DND-41 (cell line): ENCODE results near the gene CELF1.

Experiments used
- ATAC-seq: fragments of 200-7000 bp; cut with Tn5 transposase; 3 replicates; pipeline ENCODE4 v1.9.1; 2021; ENCODE audit warnings: low read depth; ENCODE audit not compliant: insufficient read depth
- DNase-seq: peaks from one replicate; pipeline ENCODE4 v3.0.0-alpha.2; 2020
- H2AFZ ChIP-seq: 2 replicates; pipeline ENCODE4 v1.6.0; 2012; ENCODE audit warnings: low read depth, low read length
- H3K27ac ChIP-seq: 2 replicates; pipeline ENCODE4 v1.5.1; 2012; ENCODE audit warnings: low read length, inconsistent platforms
- H3K27me3 ChIP-seq: fragments of 200-600 bp; sonication (generic); 2 replicates; pipeline ENCODE4 v1.6.0; 2012; ENCODE audit warnings: low read length, mild to moderate bottlenecking, inconsistent platforms; ENCODE audit not compliant: insufficient read depth, poor library complexity
- H3K36me3 ChIP-seq: 2 replicates; pipeline ENCODE4 v1.5.1; 2012; ENCODE audit warnings: low read length, inconsistent platforms; ENCODE audit not compliant: insufficient read depth
- H3K4me1 ChIP-seq: 2 replicates; pipeline ENCODE4 v1.5.1; 2012; ENCODE audit warnings: mild to moderate bottlenecking, low read length; ENCODE audit not compliant: insufficient read depth
- H3K4me2 ChIP-seq: 2 replicates; pipeline ENCODE4 v1.6.0; 2012; ENCODE audit warnings: mild to moderate bottlenecking, moderate library complexity, low read length, inconsistent platforms; ENCODE audit not compliant: insufficient read depth
- H3K4me3 ChIP-seq, 2 experiments: fragments of 200-600 bp in 1 of 2; shearing (Covaris generic) in 1 of 2; 2 replicates each; pipeline ENCODE4 v1.5.1; 2012 to 2016; ENCODE audit warnings: inconsistent platforms in 2 of 2, low read length in 2 of 2, mild to moderate bottlenecking in 2 of 2, low read depth in 1 of 2, moderate library complexity in 1 of 2
- H3K79me2 ChIP-seq: 2 replicates; pipeline ENCODE4 v1.6.0; 2012; ENCODE audit warnings: low read length, inconsistent platforms; ENCODE audit not compliant: insufficient read depth
- H3K9ac ChIP-seq: 2 replicates; pipeline ENCODE4 v1.6.0; 2012; ENCODE audit warnings: low read depth, mild to moderate bottlenecking, inconsistent platforms, low read length, moderate library complexity
- H3K9me3 ChIP-seq: 2 replicates; pipeline ENCODE4 v1.5.1; 2012; ENCODE audit warnings: low read length, moderate library complexity, mild to moderate bottlenecking, inconsistent platforms; ENCODE audit not compliant: insufficient read depth, severe bottlenecking
- H4K20me1 ChIP-seq: 2 replicates; pipeline ENCODE4 v1.6.0; 2012; ENCODE audit warnings: low read length; ENCODE audit not compliant: insufficient read depth
- EZH2 ChIP-seq: IDR thresholded peaks from 3 replicates; pipeline ENCODE4 v1.6.1; 2012; ENCODE audit warnings: borderline replicate concordance, low read depth, mild to moderate bottlenecking, moderate library complexity, low read length, inconsistent platforms; ENCODE audit not compliant: severe bottlenecking
- TF ChIP-seq, protein P1 (sequence below): IDR thresholded peaks from 2 replicates; pipeline ENCODE4 v1.5.1; 2012; ENCODE audit warnings: borderline replicate concordance, low read length, moderate library complexity, mild to moderate bottlenecking; ENCODE audit not compliant: poor library complexity, severe bottlenecking; ENCODE audit errors: extremely low read depth

CELF1 gene

GRCh38 chr11:47552566-47553405 lies at the start of gene CELF1:
Gene CELF1, minus strand, starts transcription at chr11:47553132. Its CDS starts 53,609 bp downstream, at chr11:47499523.
- Histone ChIP-seq H3K4me1 (peaks cover 47% of the 10 kb centered on the region), H3K9ac (peak within 1 kb of the TSS; percentile 71), H3K36me3 (peaks cover 20% of the 10 kb centered on the region), H3K9me3 (no peaks in the 10 kb centered on the region), H3K79me2 (peaks cover 60% of the 10 kb centered on the region), H2AFZ (peak within 1 kb of the TSS; percentile 100), H3K27me3 (no peaks in the 10 kb centered on the region), H4K20me1 (peaks cover 38% of the 10 kb centered on the region), H3K27ac (peak within 1 kb of the TSS; percentile 89), H3K4me2 (peak within 1 kb of the TSS; percentile 97), H3K4me3 (peak within 1 kb of the TSS; percentile 78 to 79)
- ATAC-seq (peak; percentile 92), DNase-seq (peak; percentile 94)
- TF ChIP-seq EZH2, result no peak
- TF ChIP-seq, protein P1, sequence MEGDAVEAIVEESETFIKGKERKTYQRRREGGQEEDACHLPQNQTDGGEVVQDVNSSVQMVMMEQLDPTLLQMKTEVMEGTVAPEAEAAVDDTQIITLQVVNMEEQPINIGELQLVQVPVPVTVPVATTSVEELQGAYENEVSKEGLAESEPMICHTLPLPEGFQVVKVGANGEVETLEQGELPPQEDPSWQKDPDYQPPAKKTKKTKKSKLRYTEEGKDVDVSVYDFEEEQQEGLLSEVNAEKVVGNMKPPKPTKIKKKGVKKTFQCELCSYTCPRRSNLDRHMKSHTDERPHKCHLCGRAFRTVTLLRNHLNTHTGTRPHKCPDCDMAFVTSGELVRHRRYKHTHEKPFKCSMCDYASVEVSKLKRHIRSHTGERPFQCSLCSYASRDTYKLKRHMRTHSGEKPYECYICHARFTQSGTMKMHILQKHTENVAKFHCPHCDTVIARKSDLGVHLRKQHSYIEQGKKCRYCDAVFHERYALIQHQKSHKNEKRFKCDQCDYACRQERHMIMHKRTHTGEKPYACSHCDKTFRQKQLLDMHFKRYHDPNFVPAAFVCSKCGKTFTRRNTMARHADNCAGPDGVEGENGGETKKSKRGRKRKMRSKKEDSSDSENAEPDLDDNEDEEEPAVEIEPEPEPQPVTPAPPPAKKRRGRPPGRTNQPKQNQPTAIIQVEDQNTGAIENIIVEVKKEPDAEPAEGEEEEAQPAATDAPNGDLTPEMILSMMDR, result peak; percentile 95

DNA sequence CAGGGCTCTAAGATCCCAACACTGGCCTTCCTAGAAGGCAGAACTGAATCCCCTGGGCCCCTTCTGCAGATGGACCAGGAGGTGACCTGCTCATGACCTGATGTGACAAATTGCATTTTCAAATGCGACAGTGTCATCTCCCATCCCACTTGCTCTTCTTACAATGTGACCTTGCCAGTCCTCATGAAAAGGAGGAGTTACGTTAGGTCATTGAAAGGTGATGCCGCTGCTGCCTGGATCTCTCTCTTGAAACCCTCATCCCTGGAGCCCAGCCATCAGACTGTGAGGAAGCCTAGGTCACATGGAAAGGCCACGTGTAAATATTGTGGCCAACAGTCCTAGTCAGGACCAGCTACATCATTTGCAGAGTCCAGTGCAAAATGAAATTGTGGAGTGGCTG lies 47.0 kb upstream of the CELF1 start:
- no peak for TF ChIP-seq EZH2
- TF ChIP-seq, protein P1, result no peak
- Histone ChIP-seq H2AFZ (no peak overlapping the region), H3K4me3 (no peak overlapping the region), H3K9ac (no peak overlapping the region), H3K79me2 (no peaks in the 10 kb centered on the region), H3K9me3 (no peaks in the 10 kb centered on the region), H3K36me3 (no peaks in the 10 kb centered on the region), H3K27me3 (no peaks in the 10 kb centered on the region), H4K20me1 (no peaks in the 10 kb centered on the region), H3K27ac (no peak overlapping the region), H3K4me1 (no peaks in the 10 kb centered on the region), H3K4me2 (no peak overlapping the region)
- no peak for DNase-seq
- ATAC-seq, result no peak

DNA sequence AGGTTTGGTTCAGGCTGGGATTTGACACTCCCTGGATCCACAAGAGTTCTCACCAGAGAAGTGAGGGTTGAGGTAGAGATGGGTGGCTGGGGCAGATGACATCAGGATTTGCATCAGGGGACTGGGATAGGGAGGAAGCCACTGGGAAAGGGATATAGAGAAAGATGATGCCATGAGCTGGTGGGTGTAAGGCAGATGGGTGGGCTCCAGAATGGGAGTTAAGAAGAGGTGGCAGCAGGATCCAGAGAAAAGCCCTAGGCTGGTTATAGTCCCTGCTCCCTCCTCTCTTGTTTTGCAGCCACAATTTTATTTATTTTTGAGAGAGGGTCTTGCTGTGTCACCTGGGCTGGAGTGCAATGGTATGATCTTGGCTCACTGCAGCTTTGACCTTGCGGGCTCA lies 43.0 kb upstream of the CELF1 start:
- Histone ChIP-seq H3K36me3 (no peaks in the 10 kb centered on the region), H3K4me1 (no peaks in the 10 kb centered on the region), H3K9me3 (no peaks in the 10 kb centered on the region), H3K9ac (no peak overlapping the region), H4K20me1 (no peaks in the 10 kb centered on the region), H3K27me3 (no peaks in the 10 kb centered on the region), H3K79me2 (no peaks in the 10 kb centered on the region), H3K4me2 (no peak overlapping the region), H3K4me3 (no peak overlapping the region), H2AFZ (no peak overlapping the region), H3K27ac (no peak overlapping the region)
- ATAC-seq (no peak), DNase-seq (no peak)
- TF ChIP-seq, protein P1, result no peak
- no peak for TF ChIP-seq EZH2
